ENCODE measurements around the gene SYPL2.

SYPL2 gene

DNA sequence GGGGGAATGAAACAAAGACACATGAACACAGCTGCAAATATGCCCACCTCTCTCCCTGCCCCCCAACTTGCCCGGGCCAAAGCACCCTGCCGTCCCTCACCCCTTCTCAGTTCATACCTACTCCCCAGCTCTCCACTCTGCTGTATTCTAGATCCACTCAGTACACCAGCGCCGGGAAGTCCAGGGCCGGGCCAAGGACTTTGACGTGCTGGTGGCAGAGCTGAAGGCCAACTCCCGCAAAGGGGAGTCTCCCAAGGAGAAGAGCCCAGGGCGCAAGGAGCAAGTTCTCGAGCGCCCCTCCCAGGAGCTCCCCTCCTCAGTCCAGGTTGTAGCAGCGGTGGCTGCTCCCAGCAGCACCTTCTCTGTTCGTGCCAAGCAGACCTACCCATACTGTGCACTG is 22.4 kb downstream of the SYPL2 start:
- H3K9me2 ChIP-seq (replicated peaks; ENCODE audit: low read depth, low read length), result no peaks in the 10 kb centered on the region
- H3K9ac ChIP-seq (ENCODE audit: low read depth, low read length, poor library complexity, severe bottlenecking), result no peak overlapping the region
- H2AFZ ChIP-seq (ENCODE audit: low read length), result no peak overlapping the region
- H3K4me2 ChIP-seq (ENCODE audit: low read depth, low read length, poor library complexity, severe bottlenecking), result no peak overlapping the region
- H3F3A ChIP-seq (ENCODE audit: low read depth), result no peaks in the 10 kb centered on the region
- H3K27me3 ChIP-seq (ENCODE audit: insufficient read depth, low read length, poor library complexity, severe bottlenecking), result no peaks in the 10 kb centered on the region
- no peak overlapping the region for H3K4me3 ChIP-seq (ENCODE audit: low read length, poor library complexity, severe bottlenecking)
- no peaks in the 10 kb centered on the region; the same call in 1 of the 2 replicates for H3K79me2 ChIP-seq (ENCODE audit: insufficient read depth, low read length)
- H4K20me1 ChIP-seq (ENCODE audit: insufficient read depth, low read length, poor library complexity, severe bottlenecking), result no peaks in the 10 kb centered on the region
- peaks cover 20% of the 10 kb centered on the region for H3K4me1 ChIP-seq (ENCODE audit: insufficient read depth, low read length, poor library complexity, severe bottlenecking)
- TF ChIP-seq EZH2phosphoT487 (IDR thresholded peaks at IDR 0.05; ENCODE audit: borderline replicate concordance), result no peak
- TF ChIP-seq, protein P1, sequence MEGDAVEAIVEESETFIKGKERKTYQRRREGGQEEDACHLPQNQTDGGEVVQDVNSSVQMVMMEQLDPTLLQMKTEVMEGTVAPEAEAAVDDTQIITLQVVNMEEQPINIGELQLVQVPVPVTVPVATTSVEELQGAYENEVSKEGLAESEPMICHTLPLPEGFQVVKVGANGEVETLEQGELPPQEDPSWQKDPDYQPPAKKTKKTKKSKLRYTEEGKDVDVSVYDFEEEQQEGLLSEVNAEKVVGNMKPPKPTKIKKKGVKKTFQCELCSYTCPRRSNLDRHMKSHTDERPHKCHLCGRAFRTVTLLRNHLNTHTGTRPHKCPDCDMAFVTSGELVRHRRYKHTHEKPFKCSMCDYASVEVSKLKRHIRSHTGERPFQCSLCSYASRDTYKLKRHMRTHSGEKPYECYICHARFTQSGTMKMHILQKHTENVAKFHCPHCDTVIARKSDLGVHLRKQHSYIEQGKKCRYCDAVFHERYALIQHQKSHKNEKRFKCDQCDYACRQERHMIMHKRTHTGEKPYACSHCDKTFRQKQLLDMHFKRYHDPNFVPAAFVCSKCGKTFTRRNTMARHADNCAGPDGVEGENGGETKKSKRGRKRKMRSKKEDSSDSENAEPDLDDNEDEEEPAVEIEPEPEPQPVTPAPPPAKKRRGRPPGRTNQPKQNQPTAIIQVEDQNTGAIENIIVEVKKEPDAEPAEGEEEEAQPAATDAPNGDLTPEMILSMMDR (conservative IDR thresholded peaks at IDR 0.05; ENCODE audit: low read length), result no peak
- H3K9me3 ChIP-seq (ENCODE audit: insufficient read depth, low read depth, low read length), result no peaks in the 10 kb centered on the region
- H3K36me3 ChIP-seq (ENCODE audit: insufficient read depth, low read length), result no peaks in the 10 kb centered on the region; the same call in 1 of the 2 replicates

DNA sequence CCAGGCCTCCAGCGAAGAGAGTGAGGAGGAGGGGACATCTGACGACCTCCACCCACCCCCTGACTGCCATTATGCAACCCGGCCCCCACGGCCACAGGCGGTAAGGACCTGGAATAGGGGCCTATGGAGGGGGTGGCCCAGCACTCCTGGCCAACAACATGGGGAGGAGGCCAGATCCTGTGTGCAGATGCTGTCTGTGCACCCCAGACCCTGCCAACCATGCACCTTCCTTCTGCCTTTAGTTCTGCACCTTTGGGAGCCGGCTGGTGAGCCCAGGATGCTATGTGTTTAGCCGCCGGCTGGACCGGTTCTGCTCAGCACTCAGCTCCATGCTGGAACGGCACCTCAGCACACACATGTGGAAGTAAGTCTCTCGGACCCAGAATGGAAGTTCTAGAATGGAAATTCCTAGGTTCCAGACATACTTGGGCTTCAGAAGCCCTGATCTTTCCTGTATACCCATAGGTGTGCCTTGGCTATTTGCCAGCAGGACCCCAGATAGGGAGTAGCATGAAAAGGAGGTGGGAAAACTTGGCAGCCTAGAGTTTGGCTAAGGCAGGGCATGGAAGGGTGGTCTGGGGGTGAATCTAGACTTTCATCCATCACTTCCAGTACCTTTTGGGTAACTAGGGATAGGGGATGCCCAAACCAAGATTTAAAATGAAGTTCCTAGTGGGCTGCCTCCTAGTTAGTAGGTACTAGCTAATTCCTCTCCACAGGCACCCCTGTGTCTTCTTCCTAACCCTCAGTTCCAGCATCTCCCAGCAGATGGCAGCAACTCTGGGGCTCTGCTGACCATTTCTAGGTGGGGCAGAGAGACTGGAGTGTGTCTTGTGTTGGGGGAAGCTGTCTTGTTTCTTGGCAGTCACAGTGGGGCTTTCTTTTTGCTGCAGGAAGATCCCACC is 23.9 kb downstream of the SYPL2 start:
- TF ChIP-seq EZH2phosphoT487 (IDR thresholded peaks at IDR 0.05; ENCODE audit: borderline replicate concordance), result no peak
- TF ChIP-seq, protein P1 (conservative IDR thresholded peaks at IDR 0.05; ENCODE audit: low read length), result peak; percentile 81
- Histone ChIP-seq H3K4me3 (ENCODE audit: low read length, poor library complexity, severe bottlenecking) (no peak overlapping the region), H3F3A (ENCODE audit: low read depth) (no peaks in the 10 kb centered on the region), H4K20me1 (ENCODE audit: insufficient read depth, low read length, poor library complexity, severe bottlenecking) (peaks cover 7% of the 10 kb centered on the region), H3K4me1 (ENCODE audit: insufficient read depth, low read length, poor library complexity, severe bottlenecking) (peaks cover 17% of the 10 kb centered on the region), H3K9me3 (ENCODE audit: insufficient read depth, low read depth, low read length) (no peaks in the 10 kb centered on the region), H3K4me2 (ENCODE audit: low read depth, low read length, poor library complexity, severe bottlenecking) (no peak overlapping the region), H3K36me3 (ENCODE audit: insufficient read depth, low read length) (no peaks in the 10 kb centered on the region; the same call in 1 of the 2 replicates), H3K9me2 (replicated peaks; ENCODE audit: low read depth, low read length) (no peaks in the 10 kb centered on the region), H3K27me3 (ENCODE audit: insufficient read depth, low read length, poor library complexity, severe bottlenecking) (no peaks in the 10 kb centered on the region), H3K79me2 (ENCODE audit: insufficient read depth, low read length) (peaks cover 11% of the 10 kb centered on the region), H3K9ac (ENCODE audit: low read depth, low read length, poor library complexity, severe bottlenecking) (no peak overlapping the region), H2AFZ (ENCODE audit: low read length) (no peak overlapping the region)

DNA sequence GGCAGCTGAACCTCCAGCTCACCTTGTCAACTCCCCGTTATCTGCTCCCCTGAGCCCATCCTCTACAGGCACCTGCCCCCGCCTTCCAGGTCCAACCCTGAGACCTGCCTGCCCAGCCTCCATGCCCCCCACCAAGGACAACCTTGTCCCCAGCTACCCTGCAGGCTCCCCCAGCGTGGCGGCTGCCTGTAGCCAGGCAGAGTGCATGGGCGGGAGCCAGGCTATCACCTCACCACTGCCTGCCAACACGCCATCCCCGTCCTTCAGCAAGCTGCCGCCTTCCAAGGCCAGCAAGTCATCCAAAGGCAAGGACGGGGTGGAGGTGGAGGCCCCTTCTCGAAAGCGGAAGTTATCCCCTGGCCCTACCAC is 24.6 kb downstream of the SYPL2 start:
- no peak overlapping the region for H3K4me3 ChIP-seq (ENCODE audit: low read length, poor library complexity, severe bottlenecking)
- peaks cover 17% of the 10 kb centered on the region for H3K79me2 ChIP-seq (ENCODE audit: insufficient read depth, low read length)
- H3K27me3 ChIP-seq (ENCODE audit: insufficient read depth, low read length, poor library complexity, severe bottlenecking), result no peaks in the 10 kb centered on the region
- no peak overlapping the region for H3K4me2 ChIP-seq (ENCODE audit: low read depth, low read length, poor library complexity, severe bottlenecking)
- peaks cover 14% of the 10 kb centered on the region for H3K4me1 ChIP-seq (ENCODE audit: insufficient read depth, low read length, poor library complexity, severe bottlenecking)
- H3K9me2 ChIP-seq (replicated peaks; ENCODE audit: low read depth, low read length), result no peaks in the 10 kb centered on the region
- no peak overlapping the region for H3K9ac ChIP-seq (ENCODE audit: low read depth, low read length, poor library complexity, severe bottlenecking)
- no peaks in the 10 kb centered on the region for H3K9me3 ChIP-seq (ENCODE audit: insufficient read depth, low read depth, low read length)
- H3F3A ChIP-seq (ENCODE audit: low read depth), result no peaks in the 10 kb centered on the region
- H3K36me3 ChIP-seq (ENCODE audit: insufficient read depth, low read length), result peaks cover 1% of the 10 kb centered on the region; the same call in 1 of the 2 replicates
- no peak for TF ChIP-seq EZH2phosphoT487 (IDR thresholded peaks at IDR 0.05; ENCODE audit: borderline replicate concordance)
- TF ChIP-seq, protein P1 (conservative IDR thresholded peaks at IDR 0.05; ENCODE audit: low read length), result no peak
- peaks cover 7% of the 10 kb centered on the region for H4K20me1 ChIP-seq (ENCODE audit: insufficient read depth, low read length, poor library complexity, severe bottlenecking)
- no peak overlapping the region for H2AFZ ChIP-seq (ENCODE audit: low read length)

Data from Loucy (cell line).